T-helper 2 cell treated with Interferon-gamma antibody and Interleukin-4, amounts not matched to agents 100 ng/mL and 5 ng/mL, for 36 hours (primary cell): Measurements from ENCODE around the gene PYGO1. TPM values are rescaled to one million over a fixed set of nuclear protein-coding genes. Genes with fewer than 3 reads are reported as not detected.
"Not testable (repeated sequence)": the region's sequence is repeated elsewhere in the genome, so short reads cannot be mapped to it uniquely, and the experiment has no call there.

Source experiments
- intact Hi-C: fragments of 100-400 bp; cut with micrococcal nuclease; formaldehyde crosslinking; loops from one replicate; pipeline ENCODE4 v1.15.1; 2023
- total RNA-seq: library from RNA; stranded (reverse); gene quantifications from 2 replicates; pipeline ENCODE4 v1.2.3, GENCODE V29; 2022

PYGO1 gene
- total RNA-seq, 1 donor from 2014 or later = not detected

DNA sequence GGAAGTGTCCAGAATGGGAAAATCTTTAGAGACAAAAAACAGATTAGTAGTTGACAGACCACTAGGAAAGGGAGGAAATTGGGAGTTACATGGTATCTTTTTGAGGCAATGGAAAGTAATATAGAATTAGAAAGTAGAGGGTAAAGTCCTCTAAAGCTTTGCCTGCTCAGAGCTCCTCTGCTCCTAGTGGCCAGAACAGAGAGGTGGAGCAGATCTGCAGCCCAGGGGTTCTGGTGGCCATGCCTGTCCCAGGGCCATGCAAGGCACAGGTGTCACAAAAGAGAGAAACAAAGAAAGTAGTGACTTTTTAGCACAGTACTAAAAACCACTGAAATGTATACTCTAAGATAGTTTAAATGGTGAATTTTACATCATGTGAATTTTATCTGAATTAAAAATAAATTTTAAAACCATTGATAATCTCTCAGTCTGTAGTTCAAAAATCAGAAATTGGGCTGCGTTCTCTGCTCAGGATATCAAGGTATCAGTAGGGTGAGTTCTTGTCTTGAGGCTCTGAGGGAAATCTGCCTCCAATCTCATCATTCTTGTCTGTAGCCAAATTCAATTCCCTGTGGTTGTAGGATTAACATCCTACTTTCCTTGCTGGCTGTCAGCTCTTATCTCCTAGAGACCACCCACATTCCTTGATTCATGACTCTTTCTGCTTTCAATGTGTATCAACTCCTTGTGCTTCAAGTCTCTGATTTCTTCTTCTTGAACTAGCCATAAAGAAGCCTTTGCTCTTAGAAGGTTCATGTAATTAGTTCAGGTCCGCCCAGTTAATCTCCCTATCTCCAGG, 23.6 kb downstream of the PYGO1 start:
- intact Hi-C loops = no loop called here

DNA sequence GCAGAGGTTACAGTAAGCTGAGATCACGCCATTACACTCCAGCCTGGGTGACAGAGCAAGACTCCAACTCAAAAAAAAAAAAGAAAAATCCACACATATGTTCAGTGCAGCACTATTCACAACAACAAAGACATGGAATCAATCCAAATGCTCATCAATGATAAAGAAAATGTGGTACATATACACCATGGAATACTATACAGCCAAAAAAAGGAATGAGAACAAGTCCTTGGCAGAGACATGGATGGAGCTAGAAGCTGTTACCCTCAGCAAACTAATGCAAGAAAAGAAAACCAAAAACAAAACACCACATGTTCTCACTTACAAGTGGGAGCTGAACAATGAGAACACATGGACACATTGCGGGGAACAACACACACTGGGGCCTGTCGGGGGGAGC, 25.5 kb downstream of the PYGO1 start:
- intact Hi-C loops = no loop called here

GRCh38 chr15:55555089-55555488, 33.1 kb downstream of the PYGO1 start:
- intact Hi-C loops = no loop called here

GRCh38 chr15:55552926-55553325, 35.2 kb downstream of the PYGO1 start:
- intact Hi-C loops = no loop called here

DNA sequence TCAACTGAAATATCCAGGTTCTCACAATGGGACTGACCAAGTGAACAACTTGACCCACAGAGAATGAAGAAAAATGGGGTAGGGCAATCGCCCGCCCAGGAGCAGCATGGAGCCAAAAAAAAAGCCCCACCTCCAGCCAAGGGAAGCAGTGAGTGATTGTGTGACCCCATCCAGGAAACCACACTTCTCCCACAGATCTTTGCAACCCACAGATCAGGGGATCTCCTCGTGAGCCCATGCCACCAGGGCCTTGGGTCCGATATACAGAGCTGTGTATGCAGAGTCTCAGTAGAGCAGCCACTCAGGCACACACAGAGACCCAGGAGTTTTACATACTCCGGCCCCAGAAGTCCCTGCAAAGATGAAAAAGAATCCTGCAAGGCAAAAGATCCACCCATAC, 35.7 kb downstream of the PYGO1 start:
- intact Hi-C loops = no loop called here

DNA sequence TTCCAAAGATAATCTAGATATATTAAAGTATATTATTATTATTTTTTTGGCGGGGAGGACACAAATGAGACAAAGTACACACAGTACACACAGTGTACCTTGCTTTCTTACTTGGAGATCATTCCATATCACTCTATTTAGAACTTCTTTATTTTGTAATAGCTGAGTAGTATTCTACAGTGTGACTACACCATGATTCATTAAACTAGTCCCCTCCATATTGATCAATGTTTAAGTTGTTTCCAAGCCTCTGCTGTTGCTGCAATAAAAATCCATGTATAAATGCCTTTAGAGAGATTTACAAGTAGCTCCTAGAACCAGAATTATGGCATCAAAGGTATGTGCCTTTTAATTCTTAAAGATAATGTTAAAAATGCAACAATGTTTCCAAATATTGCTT, 38.8 kb downstream of the PYGO1 start:
- intact Hi-C loops = no loop called here

DNA sequence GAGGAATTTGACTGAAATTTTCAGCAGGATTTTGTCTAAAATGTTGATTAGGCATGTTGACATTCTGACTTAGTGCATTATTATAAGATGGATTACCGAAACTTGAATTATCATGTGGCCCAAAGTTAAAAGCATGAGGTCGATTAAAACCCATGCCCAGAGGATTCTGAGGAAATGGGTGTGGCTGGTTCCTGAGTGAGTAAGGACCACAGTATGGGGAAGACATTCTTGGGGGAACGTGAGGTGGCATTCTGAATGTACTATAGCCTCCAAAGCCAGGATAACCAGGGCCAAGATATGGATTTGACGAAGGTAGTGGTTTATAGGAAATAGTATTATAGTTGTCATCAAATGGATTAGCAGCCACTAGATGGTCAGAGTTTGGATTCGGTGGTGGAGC, 41.4 kb downstream of the PYGO1 start:
- intact Hi-C loops = no loop called here

DNA sequence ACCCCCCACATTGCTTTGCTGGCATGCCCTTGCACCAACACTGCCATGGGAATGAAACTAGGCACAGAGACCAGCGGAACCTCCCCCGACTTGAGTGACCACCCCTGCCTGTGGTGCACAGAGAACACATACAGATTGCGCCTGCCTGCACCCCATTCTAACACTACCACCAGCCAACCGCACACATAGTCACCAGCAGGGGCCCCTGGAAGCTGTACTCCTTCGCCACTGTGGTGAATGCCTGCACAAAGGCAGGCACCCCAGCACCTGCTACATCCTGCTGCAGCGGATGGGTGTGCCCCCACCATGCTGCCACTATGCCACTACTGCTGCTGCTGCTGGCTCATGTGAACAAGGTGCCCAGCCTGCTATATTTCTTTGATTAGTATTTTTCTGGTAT, 52.7 kb downstream of the PYGO1 start:
- intact Hi-C loops = no loop called here

DNA sequence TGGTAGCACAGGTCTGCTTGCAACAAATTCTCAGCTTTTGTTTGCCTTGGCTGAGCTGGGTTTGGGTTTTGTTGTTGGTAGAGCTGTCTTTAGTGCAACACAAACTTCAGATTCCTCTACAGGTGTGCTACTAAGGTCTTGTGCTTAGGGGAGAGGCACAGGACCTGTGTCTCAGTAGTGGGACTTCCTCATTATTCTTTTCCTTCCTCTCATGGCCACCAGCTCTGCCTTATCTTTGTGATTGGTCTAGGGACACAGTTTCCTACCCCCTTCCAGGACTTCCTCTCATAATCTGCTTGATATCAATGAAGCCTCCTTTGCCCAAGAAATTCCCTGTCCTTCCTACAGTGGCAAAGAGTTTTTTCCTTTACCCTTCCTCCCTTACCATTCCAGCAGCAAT, 55.2 kb downstream of the PYGO1 start:
- intact Hi-C loops = no loop called here

GRCh38 chr15:55530861-55531313, 57.3 kb downstream of the PYGO1 start:
- intact Hi-C loops = no loop called here

DNA sequence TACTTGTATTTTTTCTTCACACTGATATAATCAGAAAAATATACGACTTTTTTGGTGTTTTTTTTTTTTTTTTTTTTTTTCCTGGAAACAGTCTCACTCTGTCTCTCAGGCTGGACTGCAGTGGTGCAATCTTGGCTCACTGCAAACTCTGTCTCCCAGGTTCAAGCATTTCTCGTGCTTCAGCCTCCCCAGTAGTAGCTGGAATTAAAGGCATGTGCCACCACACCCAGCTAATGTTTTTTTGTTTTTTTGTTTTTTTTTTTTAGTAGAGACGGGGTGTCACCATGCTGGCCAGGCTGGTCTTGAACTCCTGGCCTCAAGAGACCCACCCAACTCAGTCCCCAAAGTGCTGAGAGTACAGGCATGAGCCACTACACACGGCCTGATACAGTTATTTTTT, 59.3 kb downstream of the PYGO1 start:
- intact Hi-C loops = loop anchor here (10.0 kb wide), 1 partner anchor 316 kb away; no protein-coding TSS in a partner anchor

DNA sequence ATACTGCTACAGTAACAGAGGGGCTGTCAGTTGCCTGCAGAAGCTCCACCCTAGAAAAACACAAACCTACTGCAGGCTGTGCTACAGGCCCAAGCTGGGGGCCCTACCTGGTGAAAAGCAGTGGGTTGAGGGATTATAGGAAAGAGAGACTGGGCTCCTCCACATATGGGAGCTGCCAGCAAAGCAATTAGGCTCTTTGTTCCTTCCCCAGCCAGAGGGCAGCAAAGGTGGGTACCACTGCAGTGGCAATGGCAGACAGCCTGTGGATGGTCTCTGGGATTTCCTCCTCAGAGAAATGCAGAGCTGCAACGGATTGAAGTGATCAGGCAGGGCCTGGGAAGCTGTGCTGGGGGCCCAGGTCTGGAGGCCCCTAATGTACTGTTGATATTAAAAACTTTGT, 61.0 kb downstream of the PYGO1 start:
- intact Hi-C loops = loop anchor here (10.0 kb wide), 1 partner anchor 318 kb away; no protein-coding TSS in a partner anchor

DNA sequence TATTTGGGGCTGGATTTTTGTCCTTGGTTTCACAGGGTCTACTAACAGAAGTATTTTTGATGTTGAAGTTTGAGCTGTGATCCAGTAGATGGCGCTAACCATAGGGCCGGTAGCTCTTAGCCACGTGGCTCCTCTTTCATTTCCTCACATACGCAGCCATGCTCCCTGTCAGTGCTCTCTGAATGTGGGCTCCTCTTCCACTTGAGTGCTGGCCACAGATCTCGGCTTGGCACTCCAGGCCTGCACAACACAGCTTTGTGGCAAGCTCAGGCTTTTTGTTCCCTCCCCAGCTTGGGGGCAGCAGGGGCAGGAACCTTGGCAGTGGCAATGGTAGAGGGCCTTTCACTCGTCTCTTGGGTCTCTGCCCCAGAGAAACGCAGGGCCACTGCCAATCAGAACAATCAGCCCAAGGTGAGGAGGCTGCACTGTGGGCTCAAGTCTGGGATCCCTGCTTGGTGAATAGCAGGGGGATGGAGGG, 61.5 kb downstream of the PYGO1 start:
- intact Hi-C loops = loop anchor here (1.0 to 10.0 kb wide), 2 partner anchors 115 to 318 kb away; no protein-coding TSS in a partner anchor

DNA sequence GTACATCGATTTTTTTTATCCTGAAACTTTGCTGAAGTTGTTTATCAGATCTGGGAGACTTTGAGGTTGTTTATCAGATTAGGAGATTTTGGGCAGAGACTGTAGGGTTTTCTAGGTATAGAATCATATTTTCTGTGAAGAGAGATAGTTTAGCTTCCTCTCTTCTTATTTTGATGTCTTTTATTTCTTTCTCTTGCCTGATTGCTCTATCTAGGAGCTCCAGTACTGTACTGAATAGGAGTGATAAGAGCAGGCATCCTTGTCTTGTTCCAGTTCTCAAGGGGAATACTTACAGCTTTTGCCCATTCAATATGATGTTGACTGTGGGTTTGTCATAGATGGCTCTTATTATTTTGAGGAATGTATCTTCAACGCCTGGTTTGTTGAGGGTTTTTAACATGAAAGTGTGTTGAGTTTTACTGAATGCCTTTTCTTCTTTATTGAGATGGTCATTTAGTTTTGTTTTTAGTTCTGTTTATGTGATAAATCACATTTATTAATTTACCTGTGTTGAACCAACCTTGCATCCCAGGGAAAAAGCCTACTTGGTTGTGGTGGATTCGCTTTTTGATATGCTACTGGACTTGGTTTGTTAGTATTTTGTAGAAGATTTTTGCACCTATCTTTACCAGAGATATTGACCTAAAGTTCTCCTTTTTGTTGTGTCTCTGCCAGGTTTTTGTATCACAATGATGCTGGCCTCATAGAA, 65.2 kb downstream of the PYGO1 start:
- intact Hi-C loops = loop anchor here (10.0 kb wide), 1 partner anchor 322 kb away; no protein-coding TSS in a partner anchor

GRCh38 chr15:55518641-55519040, 69.5 kb downstream of the PYGO1 start:
- intact Hi-C loops = no loop called here

DNA sequence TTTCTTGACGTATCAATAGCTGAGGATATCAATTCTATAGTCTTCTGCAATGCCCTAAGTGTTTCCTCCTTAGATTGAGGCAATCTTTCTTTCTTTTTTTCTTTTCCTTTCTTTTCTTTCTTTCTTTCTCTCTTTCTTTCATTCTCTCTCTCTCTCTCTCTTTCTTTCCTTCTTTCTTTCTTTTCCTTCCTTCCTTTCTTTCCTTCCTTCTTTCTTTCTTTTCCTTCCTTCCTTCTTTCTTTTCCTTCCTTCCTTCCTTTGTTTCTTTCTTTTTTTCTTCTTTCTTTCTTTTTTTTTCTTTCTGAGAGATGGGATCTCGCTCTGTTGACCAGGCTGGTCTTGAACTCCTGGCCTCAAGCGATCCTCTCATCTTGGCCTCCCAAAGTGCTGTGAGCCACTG, 70.1 kb downstream of the PYGO1 start:
- intact Hi-C loops = no loop called here

DNA sequence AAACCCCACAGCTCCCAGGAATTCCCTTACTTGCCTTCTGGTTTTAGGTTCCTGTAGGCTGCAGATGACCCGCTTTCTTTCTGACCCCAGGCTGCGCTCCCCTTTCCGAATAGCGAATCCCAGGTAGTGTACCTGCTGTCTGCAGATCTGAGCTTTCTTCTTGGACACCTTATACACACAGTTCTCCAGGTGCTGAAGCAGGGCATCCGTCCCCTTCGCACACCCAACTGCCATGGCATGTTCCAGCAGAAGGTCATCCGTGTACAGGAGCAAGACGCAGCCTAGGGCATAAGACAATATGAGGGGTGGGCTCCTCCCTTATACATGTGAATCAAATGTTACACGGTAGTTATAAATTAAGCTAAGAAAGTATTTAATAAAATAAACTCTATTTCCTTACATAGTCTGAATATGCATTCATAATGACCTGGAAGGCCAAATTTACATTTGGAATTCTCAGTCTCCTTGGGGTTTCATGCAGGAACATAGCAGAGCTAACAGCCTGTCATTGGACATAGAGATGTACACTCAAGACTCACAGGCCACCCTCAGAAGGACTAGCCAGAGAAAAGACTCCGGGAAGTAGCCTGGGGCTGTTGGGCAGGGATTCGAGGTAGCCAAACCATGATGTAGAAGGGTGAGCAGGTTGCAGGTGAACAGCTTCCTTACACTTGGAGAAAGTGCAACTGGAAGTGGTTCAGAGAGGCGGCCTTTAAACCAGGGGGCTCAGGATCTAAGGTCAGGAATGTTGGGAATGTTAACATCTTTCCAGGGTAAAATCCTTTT, 72.0 kb downstream of the PYGO1 start:
- intact Hi-C loops = no loop called here

GRCh38 chr15:55515491-55515890, 72.7 kb downstream of the PYGO1 start:
- intact Hi-C loops = no loop called here

- intact Hi-C loops = no loop called here
Observed at GRCh38 chr15:55514414-55514850, 73.7 kb downstream of the PYGO1 start.

- intact Hi-C loops = not testable (repeated sequence)
Observed at GRCh38 chr15:55513621-55514413, 74.3 kb downstream of the PYGO1 start.

GRCh38 chr15:55513152-55513551, 75.0 kb downstream of the PYGO1 start:
- intact Hi-C loops = no loop called here
